A549 (cell line): ENCODE results near the gene TRAF3. TPM values are rescaled to one million over a fixed set of nuclear protein-coding genes. Genes with fewer than 3 reads are reported as not detected.

Experiments used
- ATAC-seq, 2 experiments: fragments of 200-7000 bp in 1 of 2; fragments of >200 bp in 1 of 2; cut with Nextera tagmentation in 1 of 2; cut with Tn5 transposase in 1 of 2; 3 replicates each; pipeline versions ENCODE4 v1.8.0 to v1.9.1; 2018 to 2020; ENCODE audit warnings: mild to moderate bottlenecking in 1 of 2, moderate library complexity in 1 of 2
- CTCF ChIA-PET: fragments of 300-600 bp; sonication (Branson Sonifier 250); formaldehyde crosslinking; extraction: SDS; loops from one replicate; lab custom pipeline; 2021; ENCODE audit warnings: antibody characterized with exemption, inconsistent platforms; lab: Yijun Ruan, JAX
- POLR2A ChIA-PET: fragments of 350-600 bp; formaldehyde crosslinking; extraction: SDS; loops from one replicate; lab custom pipeline; 2021; ENCODE audit warnings: antibody characterized with exemption, inconsistent platforms; lab: Yijun Ruan, JAX
- DNase-seq, 2 experiments: peaks; one replicate each; pipeline versions ENCODE4 v3.0.0 to v3.0.0-alpha.2; 2011 to 2016; ENCODE audit warnings: low read depth in 1 of 2, low spot score in 1 of 2
- FAIRE-seq: peaks from 2 replicates; lab custom pipeline; 2011; peaks lifted over from hg19 to GRCh38; lab: Jason Lieb, UNC
- H3K27ac ChIP-seq, 2 experiments: fragments of >200 bp; sonication (Bioruptor Twin); formaldehyde crosslinking; 3 replicates each; pipeline ENCODE4 v1.5.1; 2016 to 2017
- H3K4me1 ChIP-seq: fragments of >200 bp; sonication (Bioruptor Twin); formaldehyde crosslinking; 3 replicates; pipeline ENCODE4 v1.6.1; 2016
- H3K4me2 ChIP-seq: fragments of >200 bp; sonication (Bioruptor Twin); formaldehyde crosslinking; 3 replicates; pipeline ENCODE4 v1.6.1; 2016
- H3K4me3 ChIP-seq: fragments of >200 bp; sonication (Bioruptor Twin); formaldehyde crosslinking; 3 replicates; pipeline ENCODE4 v1.5.1; 2016
- H3K9me3 ChIP-seq: fragments of >200 bp; sonication (Bioruptor Twin); formaldehyde crosslinking; 3 replicates; pipeline ENCODE4 v1.6.1; 2016
- BCL3 ChIP-seq: fragments of >200 bp; sonication (Bioruptor Twin); formaldehyde crosslinking; IDR thresholded peaks from 3 replicates; pipeline ENCODE4 v1.6.1; 2016
- CBX8 ChIP-seq: fragments of 200-600 bp; sonication (generic); IDR thresholded peaks from 2 replicates; pipeline ENCODE4 v1.6.1; 2016
- CHD2 ChIP-seq: fragments of 150-350 bp; IDR thresholded peaks from 2 replicates; pipeline ENCODE4 v1.6.1; 2014; ENCODE audit warnings: low read length; ENCODE audit not compliant: partially characterized antibody
- EHF ChIP-seq: fragments of 250-450 bp; sonication (Bioruptor Pico); IDR thresholded peaks from 2 replicates; pipeline ENCODE4 v1.5.0; 2020; ENCODE audit warnings: mild to moderate bottlenecking
- EHMT2 ChIP-seq: fragments of 200-600 bp; sonication (generic); IDR thresholded peaks from 2 replicates; pipeline ENCODE4 v1.6.1; 2016; ENCODE audit warnings: antibody characterized with exemption, low read depth, mild to moderate bottlenecking, moderate library complexity
- ESRRA ChIP-seq: fragments of 150-350 bp; IDR thresholded peaks from 2 replicates; pipeline ENCODE4 v1.6.1; 2014; ENCODE audit warnings: mild to moderate bottlenecking, low read length, borderline replicate concordance
- FOXS1 ChIP-seq: fragments of 250-450 bp; sonication (Bioruptor Pico); IDR thresholded peaks from 2 replicates; pipeline ENCODE4 v1.5.0; 2020; ENCODE audit warnings: mild to moderate bottlenecking, moderate library complexity
- GATA3 ChIP-seq: IDR thresholded peaks from 2 replicates; pipeline ENCODE4 v1.6.1; 2012; ENCODE audit warnings: borderline replicate concordance
- HDAC2 ChIP-seq: fragments of 200-600 bp; sonication (generic); IDR thresholded peaks from 2 replicates; pipeline ENCODE4 v1.6.1; 2016
- HEYL ChIP-seq: fragments of 250-450 bp; sonication (Bioruptor Pico); IDR thresholded peaks from 2 replicates; pipeline ENCODE4 v1.8.0; 2021; ENCODE audit warnings: mild to moderate bottlenecking, moderate library complexity
- JUNB ChIP-seq: fragments of >200 bp; sonication (Bioruptor Twin); formaldehyde crosslinking; IDR thresholded peaks from 2 replicates; pipeline ENCODE4 v1.6.1; 2016
- KDM1A ChIP-seq: fragments of 200-600 bp; sonication (generic); IDR thresholded peaks from 2 replicates; pipeline ENCODE4 v1.6.1; 2016; ENCODE audit warnings: low read depth, mild to moderate bottlenecking
- KDM5A ChIP-seq: fragments of 200-600 bp; sonication (generic); IDR thresholded peaks from 2 replicates; pipeline ENCODE4 v1.6.1; 2016; ENCODE audit warnings: antibody characterized with exemption, mild to moderate bottlenecking
- MYC ChIP-seq: IDR thresholded peaks from 2 replicates; pipeline ENCODE4 v1.6.1; 2012; ENCODE audit warnings: mild to moderate bottlenecking, inconsistent platforms, low read length, improper control_type of control experiment, borderline replicate concordance
- NPAS2 ChIP-seq: fragments of 250-450 bp; sonication (Bioruptor Pico); IDR thresholded peaks from 2 replicates; pipeline ENCODE4 v1.8.0; 2022; ENCODE audit warnings: mild to moderate bottlenecking, moderate library complexity, borderline replicate concordance
- NR3C1 ChIP-seq: fragments of >200 bp; sonication (Bioruptor Twin); formaldehyde crosslinking; IDR thresholded peaks from 3 replicates; pipeline ENCODE4 v1.6.1; 2017
- PHF8 ChIP-seq: fragments of 200-600 bp; sonication (generic); IDR thresholded peaks from 2 replicates; pipeline ENCODE4 v1.6.1; 2016; ENCODE audit warnings: low read depth, mild to moderate bottlenecking, antibody characterized with exemption, moderate library complexity, borderline replicate concordance
- POLR2AphosphoS2 ChIP-seq: conservative IDR thresholded peaks from 2 replicates; pipeline ENCODE4 v1.6.1; 2012; ENCODE audit warnings: low read length, improper control_type of control experiment, inconsistent platforms
- RAD21 ChIP-seq, 2 experiments: fragments of >200 bp in 1 of 2; sonication (Bioruptor Twin) in 1 of 2; formaldehyde crosslinking in 1 of 2; IDR thresholded peaks in 1 of 2; conservative IDR thresholded peaks in 1 of 2; 2 replicates in 1 of 2; 3 replicates in 1 of 2; pipeline ENCODE4 v1.6.1; 2012 to 2018; ENCODE audit warnings: inconsistent platforms in 1 of 2
- RARB ChIP-seq: fragments of 250-450 bp; sonication (Bioruptor Pico); IDR thresholded peaks from 2 replicates; pipeline ENCODE4 v1.8.0; 2021; ENCODE audit warnings: mild to moderate bottlenecking, moderate library complexity
- REST ChIP-seq: fragments of 200-600 bp; sonication (generic); IDR thresholded peaks from 2 replicates; pipeline ENCODE4 v1.6.1; 2016; ENCODE audit warnings: antibody characterized with exemption, mild to moderate bottlenecking, moderate library complexity
- RFX5 ChIP-seq: fragments of 450-650 bp; IDR thresholded peaks from 2 replicates; pipeline ENCODE4 v1.7.1; 2014; ENCODE audit warnings: antibody characterized with exemption, mild to moderate bottlenecking, moderate library complexity
- TP53 ChIP-seq: fragments of 250-450 bp; sonication (Bioruptor Pico); IDR thresholded peaks from 2 replicates; pipeline ENCODE4 v1.5.0; 2021; ENCODE audit warnings: mild to moderate bottlenecking, moderate library complexity
- ZC3H11A ChIP-seq: fragments of 450-650 bp; IDR thresholded peaks from 2 replicates; pipeline ENCODE4 v1.6.1; 2014; ENCODE audit warnings: antibody characterized with exemption, mild to moderate bottlenecking
- ZFP36 ChIP-seq: fragments of 450-650 bp; IDR thresholded peaks from 2 replicates; pipeline ENCODE4 v1.6.1; 2014; ENCODE audit warnings: borderline replicate concordance; ENCODE audit not compliant: partially characterized antibody
- WGBS: methylation state at CpG from one replicate; pipeline ENCODE4 v1.1.6; 2017; ENCODE audit errors: missing lambda C conversion rate; 5-methylcytosine and 5-hydroxymethylcytosine counted together
- polyA plus RNA-seq, 4 experiments: library from polyadenylated mRNA; depleted of rRNA in 3 of 4; stranded (reverse); fragments of >200 nt; fragmentation: RNase III in 1 of 4; extraction: RNeasy Plus Mini Kit Qiagen cat#74134 plus additional on column Dnase treatment in 1 of 4; gene quantifications; 2 replicates in 3 of 4; 3 replicates in 1 of 4; pipeline ENCODE4 v1.2.3, GENCODE V29; 2011 to 2017
- TF ChIP-seq, protein P1 (sequence below): IDR thresholded peaks from 2 replicates; pipeline ENCODE4 v1.6.1; 2012
- TF ChIP-seq, protein P2 (sequence below): fragments of 250-450 bp; sonication (Bioruptor Pico); IDR thresholded peaks from 2 replicates; pipeline ENCODE4 v1.5.0; 2021; ENCODE audit warnings: mild to moderate bottlenecking, moderate library complexity, borderline replicate concordance
- TF ChIP-seq, protein P3 (sequence below): fragments of >200 bp; sonication (Bioruptor Twin); formaldehyde crosslinking; IDR thresholded peaks from 3 replicates; pipeline ENCODE4 v1.5.1; 2016

Gene TRAF3
- polyA plus RNA-seq, 2 of the 4 experiments (the other 2 are of a cell fraction) = 20.2 to 25.5 TPM

- H3K27ac ChIP-seq = no peak overlapping the region
- ATAC-seq (no peak), DNase-seq (no peak), FAIRE-seq (no peak)
- H3K4me3 ChIP-seq = no peak overlapping the region
- 74% methylated on average over 1 of the region's 1 CpG for WGBS
- no peaks in the 10 kb centered on the region for H3K9me3 ChIP-seq
- ChIA-PET POLR2A (no interaction called here), CTCF (interaction anchor here (0.6 to 1.1 kb wide), 2 partner anchors 10 to 91 kb away, joined by 3 to 4 read pairs; no protein-coding TSS in a partner anchor)
- TF ChIP-seq HDAC2 = no peak
- no peak for TF ChIP-seq NPAS2
- no peak for TF ChIP-seq KDM5A
- TF ChIP-seq RARB (CRISPR knock-in tag) = no peak
- no peak for TF ChIP-seq RAD21 (conservative IDR thresholded peaks at IDR 0.05 in 1 of 2, IDR thresholded peaks at IDR 0.05 in 1 of 2)
- no peak for TF ChIP-seq MYC
- no peak for TF ChIP-seq EHMT2
- TF ChIP-seq EHF = no peak
- TF ChIP-seq ZFP36 = no peak
- TF ChIP-seq, protein P1, sequence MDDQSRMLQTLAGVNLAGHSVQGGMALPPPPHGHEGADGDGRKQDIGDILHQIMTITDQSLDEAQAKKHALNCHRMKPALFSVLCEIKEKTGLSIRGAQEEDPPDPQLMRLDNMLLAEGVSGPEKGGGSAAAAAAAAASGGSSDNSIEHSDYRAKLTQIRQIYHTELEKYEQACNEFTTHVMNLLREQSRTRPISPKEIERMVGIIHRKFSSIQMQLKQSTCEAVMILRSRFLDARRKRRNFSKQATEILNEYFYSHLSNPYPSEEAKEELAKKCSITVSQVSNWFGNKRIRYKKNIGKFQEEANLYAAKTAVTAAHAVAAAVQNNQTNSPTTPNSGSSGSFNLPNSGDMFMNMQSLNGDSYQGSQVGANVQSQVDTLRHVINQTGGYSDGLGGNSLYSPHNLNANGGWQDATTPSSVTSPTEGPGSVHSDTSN = no peak
- no peak for TF ChIP-seq ZC3H11A
- no peak for TF ChIP-seq KDM1A
- TF ChIP-seq, protein P2, sequence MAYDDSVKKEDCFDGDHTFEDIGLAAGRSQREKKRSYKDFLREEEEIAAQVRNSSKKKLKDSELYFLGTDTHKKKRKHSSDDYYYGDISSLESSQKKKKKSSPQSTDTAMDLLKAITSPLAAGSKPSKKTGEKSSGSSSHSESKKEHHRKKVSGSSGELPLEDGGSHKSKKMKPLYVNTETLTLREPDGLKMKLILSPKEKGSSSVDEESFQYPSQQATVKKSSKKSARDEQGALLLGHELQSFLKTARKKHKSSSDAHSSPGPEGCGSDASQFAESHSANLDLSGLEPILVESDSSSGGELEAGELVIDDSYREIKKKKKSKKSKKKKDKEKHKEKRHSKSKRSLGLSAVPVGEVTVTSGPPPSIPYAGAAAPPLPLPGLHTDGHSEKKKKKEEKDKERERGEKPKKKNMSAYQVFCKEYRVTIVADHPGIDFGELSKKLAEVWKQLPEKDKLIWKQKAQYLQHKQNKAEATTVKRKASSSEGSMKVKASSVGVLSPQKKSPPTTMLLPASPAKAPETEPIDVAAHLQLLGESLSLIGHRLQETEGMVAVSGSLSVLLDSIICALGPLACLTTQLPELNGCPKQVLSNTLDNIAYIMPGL (CRISPR knock-in tag) = no peak
- no peak for TF ChIP-seq POLR2AphosphoS2
- no peak for TF ChIP-seq BCL3
- TF ChIP-seq HEYL = no peak
- TF ChIP-seq, protein P3, sequence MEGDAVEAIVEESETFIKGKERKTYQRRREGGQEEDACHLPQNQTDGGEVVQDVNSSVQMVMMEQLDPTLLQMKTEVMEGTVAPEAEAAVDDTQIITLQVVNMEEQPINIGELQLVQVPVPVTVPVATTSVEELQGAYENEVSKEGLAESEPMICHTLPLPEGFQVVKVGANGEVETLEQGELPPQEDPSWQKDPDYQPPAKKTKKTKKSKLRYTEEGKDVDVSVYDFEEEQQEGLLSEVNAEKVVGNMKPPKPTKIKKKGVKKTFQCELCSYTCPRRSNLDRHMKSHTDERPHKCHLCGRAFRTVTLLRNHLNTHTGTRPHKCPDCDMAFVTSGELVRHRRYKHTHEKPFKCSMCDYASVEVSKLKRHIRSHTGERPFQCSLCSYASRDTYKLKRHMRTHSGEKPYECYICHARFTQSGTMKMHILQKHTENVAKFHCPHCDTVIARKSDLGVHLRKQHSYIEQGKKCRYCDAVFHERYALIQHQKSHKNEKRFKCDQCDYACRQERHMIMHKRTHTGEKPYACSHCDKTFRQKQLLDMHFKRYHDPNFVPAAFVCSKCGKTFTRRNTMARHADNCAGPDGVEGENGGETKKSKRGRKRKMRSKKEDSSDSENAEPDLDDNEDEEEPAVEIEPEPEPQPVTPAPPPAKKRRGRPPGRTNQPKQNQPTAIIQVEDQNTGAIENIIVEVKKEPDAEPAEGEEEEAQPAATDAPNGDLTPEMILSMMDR = no peak
- TF ChIP-seq CBX8 = no peak
- no peak for TF ChIP-seq ESRRA
- H3K4me2 ChIP-seq = no peak overlapping the region
- H3K4me1 ChIP-seq = no peaks in the 10 kb centered on the region
These were observed 111.5 kb downstream of the TRAF3 start for GRCh38 chr14:102888748-102889147.

DNA sequence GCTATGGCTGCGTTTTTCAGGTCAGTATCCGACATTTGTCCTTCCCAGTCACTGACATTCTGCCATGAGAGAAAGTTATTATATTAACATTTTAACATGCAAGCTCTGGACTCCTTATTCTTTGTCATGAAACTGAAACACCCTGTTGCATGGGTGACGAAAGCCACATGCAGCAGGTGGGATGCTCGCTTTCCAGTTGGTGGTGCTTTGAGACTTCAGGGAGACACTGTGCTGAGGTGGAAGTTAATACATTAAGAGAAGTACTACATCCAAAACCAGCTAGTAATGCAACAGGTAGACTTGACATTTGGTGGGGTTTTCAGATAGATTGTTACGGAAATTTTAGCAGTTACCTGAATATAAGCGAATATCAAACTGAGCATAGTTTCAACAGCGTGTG is 112.4 kb downstream of the TRAF3 start:
- Histone ChIP-seq H3K4me1 (no peaks in the 10 kb centered on the region), H3K27ac (no peak overlapping the region), H3K4me3 (no peak overlapping the region), H3K4me2 (no peak overlapping the region), H3K9me3 (no peaks in the 10 kb centered on the region)
- 91% methylated on average over 7 of the region's 7 CpGs for WGBS
- DNase-seq (no peak), ATAC-seq (no peak), FAIRE-seq (no peak)
- ChIA-PET CTCF (interaction anchor here (0.6 to 1.1 kb wide), 2 partner anchors 10 to 203 kb away, joined by 3 read pairs; no protein-coding TSS in a partner anchor), POLR2A (no interaction called here)
- TF ChIP-seq CHD2 (no peak), GATA3 (no peak), RFX5 (no peak), PHF8 (no peak), REST (no peak), JUNB (no peak), NR3C1 (no peak), FOXS1 (CRISPR knock-in tag) (no peak), TP53 (no peak), CBX8 (no peak), ZC3H11A (no peak)
- TF ChIP-seq, protein P1 = no peak
